Activated CD8-positive, alpha-beta T cell treated with anti-CD3 and anti-CD28 coated beads for 36 hours (primary cell): Measurements from ENCODE around the gene SOX14. TPM values are rescaled to one million over a fixed set of nuclear protein-coding genes. Genes with fewer than 3 reads are reported as not detected.

Experiments used
- ATAC-seq: fragments of 200-7000 bp; cut with Tn5 transposase; one replicate; pipeline ENCODE4 v1.10.0; 2021; ENCODE audit warnings: mild to moderate bottlenecking, moderate library complexity
- CTCF ChIA-PET: fragments of 350-600 bp; sonication (Branson Sonifier 250); formaldehyde crosslinking; loops from one replicate; lab custom pipeline; 2021; ENCODE audit warnings: antibody characterized with exemption; lab: Charles Lee
- POLR2A ChIA-PET: fragments of 350-600 bp; sonication (Branson Sonifier 250); formaldehyde crosslinking; loops from one replicate; lab custom pipeline; 2021; ENCODE audit warnings: antibody characterized with exemption; lab: Charles Lee
- DNase-seq: peaks from one replicate; pipeline ENCODE4 v3.0.0-alpha.2; 2020
- H3K27ac Mint-ChIP-seq: one replicate; pipeline ENCODE4 v1.8.0; 2021; ENCODE audit warnings: mild to moderate bottlenecking, mixed read lengths
- H3K27me3 Mint-ChIP-seq: one replicate; pipeline ENCODE4 v1.8.0; 2021; ENCODE audit warnings: mixed read lengths
- H3K36me3 Mint-ChIP-seq: one replicate; pipeline ENCODE4 v1.8.0; 2021; ENCODE audit warnings: low read depth, mixed read lengths
- H3K4me1 Mint-ChIP-seq: one replicate; pipeline ENCODE4 v1.8.0; 2021; ENCODE audit warnings: low read depth, mixed read lengths
- H3K4me3 Mint-ChIP-seq: one replicate; pipeline ENCODE4 v1.8.0; 2021; ENCODE audit warnings: mild to moderate bottlenecking, moderate library complexity, mixed read lengths
- H3K9me3 Mint-ChIP-seq: one replicate; pipeline ENCODE4 v1.8.0; 2021; ENCODE audit warnings: mixed read lengths
- CTCF ChIP-seq: fragments of 200-600 bp; IDR thresholded peaks from one replicate; pipeline ENCODE4 v1.8.0; 2022; ENCODE audit warnings: antibody characterized with exemption, mild to moderate bottlenecking
- intact Hi-C: fragments of 100-400 bp; cut with micrococcal nuclease; formaldehyde crosslinking; loops from one replicate; pipeline ENCODE4 v1.10.0; 2022
- total RNA-seq, 2 experiments: library from RNA; stranded (reverse); gene quantifications; one replicate each; pipeline ENCODE4 v1.2.3, GENCODE V29; 2021

SOX14 gene
- total RNA-seq, 2 experiments from 2014 or later, result not detected

GRCh38 chr3:137768361-137769321 lies 4.5 kb downstream of the SOX14 start:
- Mint-ChIP-seq H3K27ac (no peak overlapping the region), H3K36me3 (no peaks in the 10 kb centered on the region), H3K4me1 (peaks cover 6% of the 10 kb centered on the region), H3K9me3 (no peaks in the 10 kb centered on the region), H3K27me3 (peaks cover 77% of the 10 kb centered on the region), H3K4me3 (no peak overlapping the region)
- TF ChIP-seq CTCF, result no peak
- intact Hi-C loops, result no loop called here
- DNase-seq, result no peak
- CTCF ChIA-PET, result no interaction called here
- no peak for ATAC-seq
- POLR2A ChIA-PET, result no interaction called here

GRCh38 chr3:137769322-137770065 lies 5.4 kb downstream of the SOX14 start:
- H3K4me1 Mint-ChIP-seq, result peaks cover 4% of the 10 kb centered on the region
- TF ChIP-seq CTCF, result no peak
- peaks cover 79% of the 10 kb centered on the region for H3K27me3 Mint-ChIP-seq
- no peaks in the 10 kb centered on the region for H3K9me3 Mint-ChIP-seq
- no peak for ATAC-seq
- no peak for DNase-seq
- intact Hi-C loops, result loop anchor here (10.0 kb wide), 1 partner anchor 1175 kb away; the partner anchor contains the start of genes FOXL2 and FOXL2NB
- CTCF ChIA-PET, result no interaction called here
- no peaks in the 10 kb centered on the region for H3K36me3 Mint-ChIP-seq
- no peak overlapping the region for H3K27ac Mint-ChIP-seq
- H3K4me3 Mint-ChIP-seq, result no peak overlapping the region
- POLR2A ChIA-PET, result no interaction called here

GRCh38 chr3:137770066-137770834 lies 6.1 kb downstream of the SOX14 start:
- Mint-ChIP-seq H3K27me3 (peaks cover 79% of the 10 kb centered on the region), H3K27ac (no peak overlapping the region), H3K9me3 (no peaks in the 10 kb centered on the region), H3K4me3 (no peak overlapping the region), H3K36me3 (no peaks in the 10 kb centered on the region), H3K4me1 (peaks cover 4% of the 10 kb centered on the region)
- ChIA-PET CTCF (no interaction called here), POLR2A (no interaction called here)
- intact Hi-C loops, result loop anchor here (10.0 kb wide), 1 partner anchor 1175 kb away; the partner anchor contains the start of genes FOXL2 and FOXL2NB
- ATAC-seq, result no peak
- TF ChIP-seq CTCF, result no peak
- no peak for DNase-seq

- H3K27ac Mint-ChIP-seq, result no peak overlapping the region
- TF ChIP-seq CTCF, result no peak
- no peaks in the 10 kb centered on the region for H3K36me3 Mint-ChIP-seq
- no peak for DNase-seq
- H3K27me3 Mint-ChIP-seq, result peaks cover 73% of the 10 kb centered on the region
- POLR2A ChIA-PET, result no interaction called here
- CTCF ChIA-PET, result no interaction called here
- ATAC-seq, result no peak
- H3K4me1 Mint-ChIP-seq, result peaks cover 4% of the 10 kb centered on the region
- no peak overlapping the region for H3K4me3 Mint-ChIP-seq
- no peaks in the 10 kb centered on the region for H3K9me3 Mint-ChIP-seq
- intact Hi-C loops, result loop anchor here (10.0 kb wide), 1 partner anchor 1174 kb away; the partner anchor contains the start of genes FOXL2 and FOXL2NB
These were observed 6.8 kb downstream of the SOX14 start for GRCh38 chr3:137770835-137771399.
